DMS153 treated with DMSO at 0.1 percent for 48 hours (cell line): ENCODE results near the gene USH1G.
"Not testable (repeated sequence)": the region's sequence is repeated elsewhere in the genome, so short reads cannot be mapped to it uniquely, and the experiment has no call there.

Experiments used
- DNase-seq: peaks from one replicate; lab custom pipeline; 2025; ENCODE audit not compliant: unreplicated experiment; lab: John Stamatoyannopoulos, UW

Gene USH1G

DNA sequence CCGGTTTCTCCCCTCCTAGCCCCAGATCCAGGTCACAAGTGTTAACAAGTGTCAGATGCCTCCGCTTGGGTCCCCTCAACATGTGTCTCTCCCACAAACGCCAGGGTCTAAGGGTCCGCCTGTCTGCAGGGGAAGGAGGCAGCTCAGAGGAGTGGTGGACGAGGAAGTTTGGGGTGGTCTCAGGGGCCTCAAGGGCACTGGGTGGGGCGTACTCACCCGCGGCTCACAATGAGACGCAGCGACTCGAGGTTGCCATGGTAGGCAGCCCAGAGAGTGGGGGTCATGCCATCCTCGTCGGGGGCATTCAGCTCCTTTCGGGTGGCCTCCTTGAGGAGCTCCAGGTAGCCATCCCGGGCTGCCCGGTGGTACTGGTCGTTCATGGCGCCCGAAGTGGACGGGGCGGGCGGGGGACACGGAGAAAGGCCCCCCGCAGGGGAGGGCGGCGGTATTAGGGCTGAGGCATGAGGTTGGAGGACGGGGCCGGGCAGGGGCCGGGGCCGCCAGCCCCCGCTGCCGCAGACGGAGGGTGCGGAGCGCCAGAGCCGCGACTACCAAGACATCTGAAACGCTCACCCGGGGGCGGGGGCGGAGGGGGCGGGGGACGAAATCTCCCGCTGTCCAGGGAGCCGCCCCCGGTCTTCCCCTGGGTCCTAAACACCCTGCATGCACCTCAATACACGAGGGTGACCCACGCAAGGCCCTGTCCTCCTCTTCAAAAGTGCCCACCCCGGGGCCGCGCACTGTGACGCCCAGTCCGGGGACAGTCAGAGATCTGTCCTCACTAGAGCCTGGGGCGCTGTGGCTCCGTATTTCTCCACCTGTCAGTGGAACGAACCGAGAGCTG, at the start of gene USH1G:
Gene USH1G (minus strand): TSS at position 562 of the 844 bp plus-strand sequence. CDS start 182 bp downstream, at position 380.
- no peak for DNase-seq

DNA sequence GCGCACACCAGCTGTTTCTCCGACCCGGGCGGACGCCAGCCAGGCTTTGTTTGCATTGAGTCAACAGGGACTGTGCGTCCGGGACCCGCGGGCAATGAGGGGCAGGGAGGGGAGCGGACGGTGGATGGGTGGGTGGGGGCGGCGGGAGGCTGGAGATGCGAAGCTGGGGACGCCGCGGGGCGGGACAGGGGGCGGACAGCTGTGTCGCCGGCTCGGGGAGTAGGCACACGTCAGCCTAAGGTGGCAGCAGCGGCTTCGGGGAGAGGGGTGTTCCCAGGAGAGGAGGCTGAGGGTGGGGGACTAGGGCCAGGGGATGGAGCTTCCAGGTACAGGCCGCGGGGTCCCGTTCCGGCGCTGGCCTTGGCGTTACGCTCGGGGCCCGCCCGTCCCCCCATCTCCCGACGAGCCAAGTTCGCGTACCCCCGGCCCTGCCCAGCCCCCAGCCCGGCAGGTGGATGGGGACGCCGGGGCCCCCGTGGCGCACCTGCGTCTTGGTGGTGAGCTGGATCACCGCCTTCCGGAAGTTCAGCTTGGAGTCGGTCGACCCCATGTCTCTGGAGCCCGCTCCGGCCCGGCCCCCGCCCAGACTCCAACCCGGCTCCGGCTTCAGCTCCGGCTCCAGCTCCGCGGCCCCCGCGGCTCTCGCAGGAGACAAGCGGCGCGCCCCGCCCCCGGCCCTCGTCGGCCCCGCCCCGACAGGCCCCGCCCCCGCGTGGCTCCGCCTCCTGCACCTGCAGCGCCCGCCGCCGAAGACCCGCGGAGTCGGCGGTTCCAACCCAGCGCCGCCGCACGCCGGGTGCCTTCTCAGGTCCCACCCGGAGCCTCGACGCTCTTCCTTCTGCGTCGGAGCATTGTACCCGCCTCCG, 49.3 kb upstream of the USH1G start, which contains the start of gene HID1:
Gene HID1 (minus strand): TSS at position 653 of the 866 bp plus-strand sequence. CDS start 103 bp downstream, at position 550.
- DNase-seq: peak; percentile 34

DNA sequence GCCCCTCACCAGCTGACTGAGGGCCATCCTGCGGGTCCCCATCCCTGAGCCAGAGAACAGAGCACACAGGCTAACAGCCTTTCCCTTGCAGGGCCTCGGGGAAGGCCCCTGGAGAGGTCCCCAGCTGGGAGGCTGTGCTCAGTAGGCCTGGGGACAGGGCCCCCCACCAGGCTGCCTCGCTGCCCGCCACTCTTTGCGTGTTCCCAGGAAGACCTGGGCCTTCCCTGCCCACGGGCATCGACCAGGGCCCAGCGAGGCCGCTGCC, 48.7 kb upstream of the USH1G start:
- no peak for DNase-seq

DNA sequence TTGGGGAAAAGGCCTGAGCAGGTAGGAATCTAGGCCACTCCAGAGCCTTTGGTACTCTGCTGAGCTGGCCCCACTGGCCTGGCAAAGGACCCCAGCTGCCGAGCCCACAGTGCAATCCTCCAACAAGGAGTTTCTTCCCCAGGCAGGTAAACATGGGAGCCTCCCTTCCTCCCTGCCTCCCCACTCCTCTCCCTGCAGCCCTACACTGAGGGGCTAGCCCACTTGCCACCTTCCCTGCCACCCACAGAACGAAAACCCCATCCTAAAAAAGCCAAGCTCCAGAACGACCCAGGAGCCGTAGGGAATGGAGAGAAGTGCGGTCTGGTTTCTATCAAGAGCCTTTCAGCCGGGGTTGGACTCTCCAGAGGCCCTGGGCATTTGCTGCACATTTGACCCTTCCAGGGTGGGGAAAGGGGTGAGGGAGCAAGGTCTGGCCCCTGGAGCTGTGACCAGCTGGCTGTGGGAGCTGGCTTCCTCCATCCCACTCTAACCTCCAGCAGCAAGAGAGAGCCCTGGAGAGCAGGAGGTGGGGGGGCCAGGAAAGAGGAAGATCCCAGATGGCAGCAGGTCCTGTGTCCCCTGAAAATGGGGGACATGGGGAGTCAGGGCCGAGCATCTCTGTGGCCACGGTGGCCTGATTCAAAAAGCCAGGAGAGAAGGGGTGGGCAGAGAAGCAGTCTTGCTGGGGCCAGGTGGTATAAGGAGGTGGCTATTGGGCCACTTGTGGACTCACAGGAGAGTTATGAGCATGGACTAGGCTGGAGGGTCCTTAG, 48.2 kb upstream of the USH1G start:
- DNase-seq: no peak

DNA sequence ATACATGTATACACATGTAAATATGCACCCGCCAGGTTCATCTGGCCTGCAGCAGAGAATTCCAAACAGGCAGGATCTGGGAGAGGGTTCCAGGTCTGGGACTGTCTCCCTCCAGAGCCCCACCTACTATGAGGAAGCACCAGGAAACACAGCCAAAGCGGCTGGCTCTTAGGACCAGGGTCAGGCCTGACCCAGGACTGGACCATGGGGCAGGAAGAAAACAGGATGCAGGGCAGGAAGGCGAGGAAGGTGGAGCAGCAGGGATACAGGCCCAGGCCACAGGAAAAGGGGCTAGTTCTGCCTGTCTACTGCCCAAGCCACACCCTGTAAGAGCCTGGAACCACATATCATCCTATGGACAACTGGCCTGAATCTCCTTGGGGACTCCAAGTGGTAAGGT, 47.3 kb upstream of the USH1G start:
- DNase-seq: no peak

DNA sequence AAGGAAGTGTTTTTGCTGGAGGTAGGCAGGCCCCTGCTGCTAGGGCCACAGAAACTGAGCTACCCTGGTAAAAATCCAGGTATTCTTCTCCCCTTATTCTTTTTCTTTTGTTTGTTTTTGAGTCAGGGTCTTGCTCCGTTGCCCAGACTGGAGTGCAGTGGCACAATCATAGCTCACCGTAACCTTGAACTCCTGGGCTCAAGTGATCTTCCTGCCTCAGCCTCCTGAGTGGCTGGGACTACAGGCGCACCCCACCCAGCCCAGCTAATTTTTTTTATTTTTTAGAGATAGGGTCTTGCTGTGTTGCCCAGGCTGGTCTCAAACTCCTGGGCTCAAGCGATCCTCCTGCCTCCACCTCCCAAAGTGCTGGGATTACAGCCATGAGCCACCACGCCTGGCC, 46.4 kb upstream of the USH1G start:
- DNase-seq: not testable (repeated sequence)

DNA sequence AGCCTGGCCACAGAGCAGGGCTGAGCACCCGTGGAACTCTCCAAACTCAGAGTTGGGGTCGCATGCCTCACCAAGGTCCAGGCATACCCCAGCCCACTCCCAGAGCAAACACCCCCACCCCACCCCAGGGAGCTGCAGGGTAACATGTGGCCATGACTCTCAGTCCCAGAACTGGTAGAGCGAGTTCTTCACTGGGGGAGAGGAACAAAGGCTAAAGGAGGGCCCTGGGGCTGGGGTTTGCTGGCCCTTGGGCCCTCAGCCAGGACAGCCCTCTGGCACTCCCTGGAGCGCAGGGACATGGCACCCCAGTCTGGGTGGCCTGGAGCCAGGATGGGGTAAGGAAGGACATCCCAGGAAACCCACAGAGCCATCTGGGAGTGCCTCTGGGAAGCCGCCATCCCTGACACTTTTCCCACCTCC, 45.3 kb upstream of the USH1G start:
- no peak for DNase-seq

DNA sequence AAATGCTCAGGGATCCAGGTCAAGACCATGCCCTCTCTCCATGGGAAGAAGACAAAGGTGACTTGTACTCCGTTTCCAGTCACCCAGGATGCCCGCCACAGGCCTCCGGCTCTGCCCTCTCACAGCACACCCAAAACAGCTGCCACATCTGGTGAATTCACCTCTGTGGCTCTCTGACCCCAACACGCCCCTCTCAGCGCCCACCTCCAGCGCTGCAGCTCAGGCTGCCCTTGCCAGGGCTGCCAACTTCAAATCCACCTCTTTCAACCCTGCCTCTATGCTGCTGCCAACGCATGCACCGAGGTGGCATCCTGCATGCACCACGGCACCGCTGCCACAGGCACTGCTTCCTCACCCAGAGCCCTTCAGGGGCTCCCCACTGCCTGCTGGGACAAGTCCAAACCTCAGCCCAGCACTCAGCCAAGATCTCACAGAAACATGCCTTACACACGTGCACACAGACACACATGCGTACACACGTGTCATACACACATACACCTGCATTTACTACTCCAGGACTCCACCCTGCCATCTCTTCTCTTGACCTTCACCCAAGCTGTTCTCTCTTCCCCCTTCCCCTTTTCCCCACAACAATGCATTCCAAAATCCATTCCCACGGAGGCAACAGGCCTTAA, 42.0 kb upstream of the USH1G start:
- DNase-seq: no peak

DNA sequence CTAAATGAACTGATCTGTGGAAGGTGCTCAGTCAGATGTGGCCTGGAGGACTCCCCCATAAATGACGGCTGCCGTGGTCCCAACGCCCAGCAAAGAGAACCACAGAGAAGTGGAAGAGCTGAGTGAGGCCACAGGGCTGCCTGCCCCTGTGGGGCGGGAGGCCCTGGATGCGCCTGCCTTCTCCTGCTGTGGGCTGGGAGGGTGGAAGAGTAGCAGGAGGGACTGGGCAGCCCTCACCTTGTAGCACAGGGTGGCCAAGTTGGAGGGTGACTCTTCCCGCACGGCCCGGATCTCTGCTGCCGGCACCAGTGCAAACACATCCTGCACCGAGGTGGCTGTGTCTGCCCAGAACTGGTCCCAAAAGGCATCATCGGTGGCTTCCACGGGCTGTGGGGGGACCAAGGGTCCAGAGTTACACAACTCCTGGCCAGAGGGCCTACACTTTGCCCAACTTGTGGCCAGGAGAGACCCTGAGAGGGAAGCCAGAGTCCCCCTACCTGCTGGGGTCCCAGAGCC, 41.2 kb upstream of the USH1G start:
- DNase-seq: no peak

DNA sequence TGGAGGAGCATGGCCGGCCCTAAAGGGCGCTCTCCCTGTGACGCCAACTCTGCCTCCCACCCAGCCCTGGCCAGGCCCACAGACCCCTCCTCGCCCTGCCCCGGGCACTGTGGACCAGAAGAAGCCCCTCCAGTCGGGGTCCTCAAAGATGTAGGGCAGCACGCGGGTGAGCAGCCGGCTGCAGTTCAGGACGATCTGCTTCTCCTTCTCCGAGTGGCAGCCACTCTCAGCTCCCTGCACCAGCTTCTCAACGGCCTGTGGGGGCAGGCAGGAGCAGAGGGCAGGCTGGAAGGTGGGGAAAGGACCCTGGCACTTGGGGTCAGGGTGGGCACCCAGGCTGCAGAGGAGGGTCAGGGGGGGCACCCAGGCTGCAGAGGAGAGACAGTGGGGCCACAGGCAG, 40.6 kb upstream of the USH1G start:
- no peak for DNase-seq

DNA sequence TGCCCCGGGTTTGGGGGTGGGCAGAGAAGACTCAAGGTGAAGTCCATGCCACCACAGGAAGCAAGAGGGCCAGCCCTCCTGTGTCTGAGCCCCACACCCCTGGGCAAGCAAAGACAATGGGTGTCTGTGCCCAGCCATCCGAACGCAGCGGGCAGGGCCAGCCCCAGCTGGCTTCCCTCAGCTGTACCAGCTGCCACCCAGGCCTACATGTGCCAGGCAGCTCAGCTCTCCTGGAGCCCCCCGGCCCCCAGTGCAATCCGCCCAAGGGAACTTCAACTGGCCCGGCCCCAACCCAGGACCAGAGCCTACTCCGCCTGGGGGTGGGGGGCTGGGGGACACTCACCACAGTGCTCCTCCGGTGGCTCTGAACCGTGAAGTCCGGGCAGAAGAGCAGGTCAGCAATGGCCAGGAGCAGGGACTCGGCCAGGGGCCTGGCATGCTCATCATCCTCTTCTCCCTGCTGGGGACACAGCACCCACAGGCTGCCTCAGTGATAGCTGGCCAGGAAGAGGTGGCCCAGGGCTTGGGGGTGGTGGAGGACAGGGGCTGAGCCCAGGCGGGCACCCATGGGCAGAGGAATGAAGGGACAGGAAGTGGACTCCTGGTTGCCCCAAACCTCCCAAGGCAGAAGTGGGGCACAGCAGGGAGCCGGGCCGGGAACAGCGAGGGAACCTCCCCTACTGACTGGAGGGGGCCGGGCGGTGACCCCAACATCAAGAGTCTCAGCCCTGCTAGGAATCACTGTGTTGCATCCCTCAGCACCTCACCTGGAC, 39.8 kb upstream of the USH1G start:
- DNase-seq: no peak

DNA sequence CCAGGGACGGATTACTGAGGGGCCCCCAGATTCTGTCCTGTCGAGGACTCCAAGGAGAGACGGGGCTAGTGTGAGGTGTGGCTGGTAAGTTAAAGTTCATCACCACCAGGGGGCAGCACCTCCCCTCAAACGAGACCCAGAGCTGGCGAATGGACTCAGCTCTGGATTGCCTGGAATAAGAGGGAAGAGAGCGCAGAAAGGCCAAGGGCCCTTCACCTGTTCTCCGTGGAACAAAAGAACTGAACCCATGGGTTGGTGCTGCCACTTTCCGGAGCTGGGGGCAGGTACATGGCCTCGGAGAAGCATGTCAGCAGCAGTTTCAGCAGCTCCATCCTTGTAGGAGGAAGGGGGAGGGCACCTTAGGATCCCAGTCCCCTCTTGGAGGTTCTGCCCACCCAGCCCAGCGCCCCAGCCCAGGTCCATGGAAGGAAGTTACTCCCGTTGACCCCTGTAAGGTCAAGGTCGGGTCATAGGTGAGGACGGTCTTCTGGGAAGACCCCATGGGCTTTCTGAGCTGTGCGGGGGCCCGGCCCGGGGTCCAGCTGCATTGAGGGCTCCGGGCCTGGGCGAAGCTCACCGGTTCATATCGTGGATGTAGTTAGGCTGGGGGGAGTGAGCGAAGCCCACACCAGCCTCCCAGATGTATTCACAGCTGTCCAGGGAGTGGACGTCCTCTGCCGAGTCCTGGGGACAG, 38.7 kb upstream of the USH1G start:
- DNase-seq: peak; percentile 55

DNA sequence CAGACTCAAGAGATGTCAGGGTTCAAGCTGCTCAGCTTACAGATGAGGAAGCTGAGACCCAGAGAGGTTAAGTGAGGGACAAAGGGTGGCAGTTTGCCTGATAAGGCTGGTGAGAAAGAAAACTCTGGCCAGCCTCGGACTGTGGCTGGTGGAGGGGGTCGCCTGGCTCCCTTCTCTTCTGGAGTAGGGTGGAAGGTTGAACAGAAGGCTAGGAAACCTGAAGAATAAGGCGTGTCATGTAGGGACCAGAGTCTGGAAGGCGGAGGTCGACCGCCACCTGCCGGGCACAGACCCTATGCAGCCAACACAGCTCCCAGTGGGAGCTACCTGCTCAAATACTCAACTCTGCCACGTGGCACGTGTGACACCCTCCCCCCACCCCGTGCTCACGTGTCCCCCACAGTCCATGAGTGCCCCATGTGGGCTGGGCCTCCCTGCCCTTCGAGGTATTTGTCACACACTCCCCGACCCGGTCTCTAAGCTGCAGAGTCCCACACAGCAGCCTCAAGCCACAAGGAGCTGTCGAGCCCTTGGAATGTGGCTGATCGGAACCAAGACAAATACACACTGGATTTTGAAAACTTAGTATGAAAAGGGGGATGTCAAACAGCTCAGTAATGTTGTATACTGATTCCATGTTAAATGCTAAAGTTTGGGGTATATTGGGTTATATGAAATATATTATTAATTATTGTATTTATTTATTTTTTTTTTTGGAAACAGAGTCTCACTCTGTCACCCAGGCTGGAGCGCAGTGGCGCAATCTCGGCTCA, 37.7 kb upstream of the USH1G start:
- DNase-seq: no peak

DNA sequence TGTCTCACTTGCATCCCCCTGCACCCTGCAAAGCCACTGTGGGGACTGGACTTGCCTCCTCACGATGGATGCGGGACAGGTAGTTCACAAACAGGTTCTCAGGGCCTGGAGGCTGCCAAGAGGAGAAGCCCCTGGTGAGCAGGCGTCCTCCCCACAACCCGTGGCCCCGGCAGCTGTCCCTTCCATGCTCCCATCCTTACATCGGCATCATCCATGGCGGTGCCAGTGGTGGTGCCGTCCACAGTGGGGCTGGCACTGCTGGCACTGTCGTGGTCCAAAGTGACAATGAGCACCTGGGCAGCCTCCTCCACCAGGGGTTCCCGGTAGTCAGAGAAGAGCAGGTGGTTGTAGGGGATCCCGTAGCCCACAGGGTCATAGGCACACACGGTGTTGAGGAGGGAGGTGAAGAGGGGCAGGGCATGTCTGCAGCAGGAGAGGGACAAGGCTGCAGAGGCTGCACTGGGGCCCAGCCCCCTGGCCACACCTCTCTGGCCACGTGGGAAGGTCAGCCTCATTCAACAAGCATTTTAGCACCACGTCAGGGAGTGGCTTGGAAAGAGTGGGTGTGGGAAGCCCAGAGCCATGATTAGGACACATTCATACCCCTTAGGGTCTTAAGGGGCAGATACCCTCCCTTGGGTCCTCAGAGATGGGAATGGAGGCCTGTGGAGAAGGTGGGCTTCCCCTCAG, 36.9 kb upstream of the USH1G start:
- DNase-seq: no peak

DNA sequence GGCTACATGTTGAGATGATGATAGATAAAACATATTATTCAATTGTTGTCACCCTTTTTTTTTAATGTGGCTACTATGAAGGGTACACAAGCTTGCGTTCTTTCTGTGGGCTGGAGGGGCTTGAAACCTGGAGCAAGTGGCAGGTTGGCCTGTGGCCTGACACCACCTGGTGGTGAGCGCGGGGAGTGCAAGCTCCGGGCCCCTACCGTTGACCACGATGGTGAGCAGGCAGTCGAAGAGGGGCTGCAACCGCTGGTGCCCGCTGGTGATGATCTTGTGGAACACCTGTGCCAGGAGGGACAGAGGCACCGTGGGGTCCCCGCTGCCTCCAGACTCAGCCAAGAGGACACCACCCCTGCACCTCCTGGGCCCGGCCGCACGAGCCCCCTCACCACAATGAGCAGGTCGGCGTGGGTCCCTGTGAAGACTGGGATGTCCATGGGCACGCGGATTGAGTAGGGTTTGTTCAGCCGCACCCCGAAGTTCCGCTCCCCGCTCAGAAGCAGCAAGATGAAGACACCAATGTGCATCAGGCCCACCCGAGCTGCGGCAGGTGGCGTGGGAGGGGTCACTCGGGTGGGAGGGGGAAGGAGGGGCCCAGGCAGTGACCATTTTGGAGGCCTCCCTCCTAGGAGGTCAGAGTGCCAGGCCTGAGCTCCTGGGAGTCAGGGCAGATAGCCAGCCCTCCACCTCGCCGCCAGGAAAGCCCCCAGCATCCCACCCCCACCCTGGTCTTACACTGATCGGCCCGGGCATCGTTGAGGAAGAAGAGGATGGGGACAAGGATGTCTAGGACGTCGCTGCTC, 35.1 kb upstream of the USH1G start:
- DNase-seq: peak; percentile 23

DNA sequence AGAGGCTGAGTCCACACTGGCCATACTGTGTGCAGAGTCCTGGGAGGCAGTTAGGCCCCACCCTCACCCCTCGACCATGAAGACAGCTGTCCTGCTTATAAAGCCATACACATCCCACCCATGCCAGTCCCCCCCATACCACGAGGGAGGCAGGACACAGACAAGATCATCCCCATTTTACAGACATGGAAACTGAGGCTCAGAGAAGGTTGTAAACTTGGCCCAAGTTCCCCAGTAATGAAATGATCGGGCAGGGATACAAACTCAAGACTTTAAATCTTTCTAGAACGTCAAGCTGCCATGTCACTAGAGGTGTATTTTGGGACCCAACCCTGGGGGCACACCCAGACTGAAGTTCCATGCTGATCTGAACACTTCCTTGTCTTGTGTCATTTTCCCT, 33.0 kb upstream of the USH1G start:
- DNase-seq: no peak
